HG02798 (cell line): ENCODE results near the gene MED10.

Source experiments
- ATAC-seq: cut with Tn5 transposase; IDR thresholded peaks from one replicate; pipeline ENCODE4 v1.9.1; 2021; ENCODE audit warnings: mild to moderate bottlenecking; ENCODE audit not compliant: unreplicated experiment, poor library complexity

Gene MED10

GRCh38 chr5:6399980-6400910 is 21.9 kb upstream of the MED10 start:
- no peak for ATAC-seq

GRCh38 chr5:6398570-6399230 is 20.4 kb upstream of the MED10 start:
- no peak for ATAC-seq

DNA sequence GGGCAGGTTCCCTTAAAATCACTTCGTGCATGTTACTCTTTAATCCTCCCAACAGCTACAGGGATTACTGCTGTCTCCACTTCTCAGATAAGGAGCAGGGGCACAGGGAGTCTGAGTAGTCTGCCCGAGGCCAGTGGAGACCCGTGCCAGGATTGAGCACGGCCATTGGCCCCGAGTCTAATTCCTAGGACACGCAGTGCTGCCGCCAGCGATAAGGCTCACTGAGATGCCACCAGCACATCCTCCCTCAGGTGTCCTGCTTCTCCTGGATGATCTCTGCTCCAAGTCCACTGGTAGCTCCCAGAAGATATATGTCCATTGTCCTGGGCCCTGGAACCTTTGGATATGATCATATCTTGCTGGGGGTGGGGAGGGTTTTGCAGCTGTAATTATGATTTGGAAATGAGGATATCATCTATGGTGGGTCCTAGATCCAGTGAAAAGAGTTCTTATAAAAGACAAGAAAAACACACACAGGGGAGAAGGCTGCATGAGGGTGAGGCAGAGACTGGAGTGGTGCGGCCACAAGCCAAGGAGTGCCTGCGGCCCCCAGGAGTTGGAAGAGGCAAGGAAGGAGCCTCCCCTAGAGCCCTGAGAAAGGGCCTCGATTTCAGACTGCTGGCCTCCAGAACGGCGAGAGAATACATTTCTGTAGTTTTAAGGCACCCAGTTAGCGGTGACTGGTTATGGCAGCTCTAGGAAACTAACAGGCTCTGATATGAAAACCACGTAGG is 19.4 kb upstream of the MED10 start:
- ATAC-seq: no peak

- no peak for ATAC-seq
Observed at GRCh38 chr5:6396836-6397535, 18.6 kb upstream of the MED10 start.

- no peak for ATAC-seq
Observed at GRCh38 chr5:6396043-6396442, 17.7 kb upstream of the MED10 start.

DNA sequence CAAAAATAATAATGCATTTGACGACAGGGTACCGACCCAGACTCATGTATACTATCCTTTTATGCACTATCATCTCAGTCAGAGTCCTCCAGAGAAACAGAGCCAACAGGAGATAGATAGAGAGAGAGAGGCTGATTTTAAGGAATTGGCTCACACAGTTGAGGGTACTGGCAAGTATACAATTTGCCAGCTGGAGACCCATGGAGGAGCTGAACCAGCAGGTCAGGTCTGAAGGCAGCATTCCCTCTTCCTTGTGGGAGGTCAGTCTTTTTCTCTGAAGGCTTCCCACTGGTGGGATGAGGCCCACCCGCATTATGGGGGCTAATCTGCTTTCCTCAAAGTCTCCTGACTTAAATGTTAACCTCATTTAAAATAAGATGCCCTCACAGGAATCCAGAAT is 17.3 kb upstream of the MED10 start:
- ATAC-seq: no peak

DNA sequence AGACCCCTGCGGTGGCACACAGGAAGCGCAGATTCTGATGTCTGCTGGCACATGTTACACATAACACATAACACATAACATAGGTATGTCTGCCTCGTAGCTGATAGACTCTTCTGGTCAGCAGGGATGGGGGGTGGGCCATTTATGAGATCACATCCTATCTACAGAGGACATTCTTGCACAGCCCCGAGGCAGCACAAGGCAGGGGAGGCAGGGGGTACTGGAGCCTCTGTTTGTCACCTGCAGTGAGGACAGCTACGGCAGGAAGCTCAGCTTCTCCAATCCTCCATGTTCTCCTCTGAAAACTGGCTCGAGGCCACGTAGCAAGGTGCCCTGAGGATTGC is 16.7 kb upstream of the MED10 start:
- ATAC-seq: no peak

DNA sequence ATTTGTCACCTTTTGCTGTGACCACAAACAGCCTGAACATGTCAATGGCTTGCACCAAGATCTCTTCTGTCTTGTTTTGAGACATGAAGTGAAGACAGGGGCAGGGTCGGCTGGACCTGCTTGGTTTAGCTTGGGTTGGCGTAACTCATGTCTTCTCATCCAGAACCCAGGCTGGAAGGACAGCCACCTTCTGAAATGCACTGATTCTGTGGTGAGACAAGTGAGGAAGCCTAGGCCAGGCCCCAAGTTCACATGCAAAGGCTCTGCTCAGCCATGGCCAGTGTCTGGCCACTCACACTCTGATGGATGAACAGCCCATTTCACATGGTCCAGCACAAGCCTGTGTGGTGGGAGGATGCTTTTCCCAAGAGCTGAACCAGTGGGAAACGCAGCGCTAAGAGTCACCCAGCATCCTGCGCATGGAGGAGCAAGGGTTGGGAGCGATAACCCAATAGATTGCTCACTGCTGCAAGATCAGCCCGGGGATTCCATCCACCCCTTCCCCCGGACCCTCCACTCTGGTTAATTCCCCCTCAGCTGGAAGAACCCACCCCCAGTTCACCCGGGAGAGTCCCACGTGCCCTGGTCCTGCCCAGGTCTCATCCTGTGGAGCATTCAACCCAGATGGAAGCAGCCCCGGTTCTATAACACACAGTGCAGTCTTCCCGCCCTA is 16.2 kb upstream of the MED10 start:
- ATAC-seq: no peak

- peak; percentile 74 for ATAC-seq
Observed at GRCh38 chr5:6393596-6394194, 15.3 kb upstream of the MED10 start.

- no peak for ATAC-seq
Observed at GRCh38 chr5:6392561-6392960, 14.2 kb upstream of the MED10 start.

GRCh38 chr5:6391151-6391550 is 12.8 kb upstream of the MED10 start:
- no peak for ATAC-seq

DNA sequence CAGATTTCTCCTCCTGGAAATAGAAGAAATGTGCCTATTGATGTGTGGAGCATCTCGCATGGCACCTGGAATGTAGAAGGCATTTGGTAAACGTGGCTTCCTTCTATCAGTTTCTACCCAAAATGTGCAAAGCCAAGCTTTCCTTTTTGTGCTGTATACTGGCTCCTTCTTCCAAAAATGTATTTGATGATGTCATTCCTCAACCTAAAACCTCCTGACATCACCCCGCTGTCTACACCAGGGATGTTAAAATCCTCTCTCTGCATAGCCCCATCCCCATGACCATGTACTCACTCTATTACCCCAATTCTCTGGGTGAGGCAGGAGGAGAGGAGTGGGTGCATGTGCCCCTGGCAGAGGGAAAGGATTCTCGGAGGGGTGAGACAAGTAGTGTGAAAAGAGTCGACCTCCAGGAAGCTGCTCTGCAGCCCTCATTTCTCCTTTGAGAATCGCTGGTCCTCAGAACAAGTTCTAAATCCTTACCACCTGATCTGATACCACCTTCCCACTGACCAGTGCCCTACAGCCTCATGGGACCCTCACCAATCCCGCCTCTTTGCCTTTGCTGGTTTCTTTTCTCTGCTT is 11.7 kb upstream of the MED10 start:
- ATAC-seq: no peak

- ATAC-seq: no peak
Observed at GRCh38 chr5:6389397-6389796, 11.1 kb upstream of the MED10 start.

DNA sequence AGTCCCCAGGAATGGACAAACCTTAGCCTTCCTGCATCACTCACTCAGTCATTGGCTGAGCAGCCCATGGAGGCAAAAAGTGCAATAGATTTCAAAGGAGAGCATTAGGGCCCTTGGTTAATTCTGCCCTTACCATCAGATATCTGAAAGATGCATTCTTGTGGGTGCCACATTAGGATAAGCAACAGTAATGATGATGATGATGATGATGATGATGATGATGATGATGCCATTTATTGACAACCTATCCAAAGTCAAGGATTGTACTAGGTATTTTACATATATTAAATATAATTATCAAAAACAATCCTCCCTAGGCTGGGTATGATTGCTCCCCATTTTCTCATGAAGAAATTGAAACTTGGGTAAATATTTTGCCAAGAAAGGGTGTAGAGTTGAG is 9.6 kb upstream of the MED10 start:
- no peak for ATAC-seq

DNA sequence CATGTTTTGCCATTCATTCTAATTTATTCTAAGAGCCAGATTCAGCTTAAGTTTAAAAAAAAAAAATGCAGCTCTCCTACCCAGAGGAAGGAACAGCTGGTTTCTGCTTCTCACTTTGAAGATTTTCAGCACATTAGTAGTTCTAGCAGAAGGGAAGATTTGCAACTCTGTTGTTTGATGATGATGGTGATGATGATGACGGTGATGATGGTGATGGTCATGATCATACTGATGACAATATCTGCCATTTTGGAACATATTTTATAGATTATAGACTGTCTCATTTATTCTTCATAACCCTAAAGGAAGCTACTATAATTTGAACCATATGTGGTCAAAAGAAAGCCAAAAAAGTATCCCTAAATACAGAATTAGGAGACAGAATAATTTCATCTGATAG is 7.9 kb upstream of the MED10 start:
- ATAC-seq: no peak

GRCh38 chr5:6384856-6385255 is 6.5 kb upstream of the MED10 start:
- no peak for ATAC-seq

DNA sequence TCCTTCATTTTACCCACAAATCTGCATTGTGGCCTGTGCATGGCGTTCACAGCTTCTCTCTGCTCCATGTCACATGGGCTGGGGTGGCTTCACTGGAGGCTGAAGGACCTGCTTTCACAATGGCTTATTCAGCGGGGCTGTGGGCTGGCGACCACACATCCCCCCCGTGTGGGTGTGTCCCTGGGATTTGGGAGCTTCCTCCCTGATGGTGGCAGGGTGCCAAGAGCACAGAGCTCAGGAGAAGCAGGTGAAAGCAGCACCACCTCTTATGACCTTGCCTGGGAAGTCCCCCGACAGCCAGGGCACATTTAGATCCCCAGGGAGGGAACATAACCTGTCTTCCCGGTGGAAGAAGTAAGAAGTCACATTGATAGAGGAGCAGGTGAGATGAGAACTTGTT is 5.0 kb upstream of the MED10 start:
- ATAC-seq: no peak

- no peak for ATAC-seq
Observed at GRCh38 chr5:6379246-6379645, 899 bp upstream of the MED10 start.

DNA sequence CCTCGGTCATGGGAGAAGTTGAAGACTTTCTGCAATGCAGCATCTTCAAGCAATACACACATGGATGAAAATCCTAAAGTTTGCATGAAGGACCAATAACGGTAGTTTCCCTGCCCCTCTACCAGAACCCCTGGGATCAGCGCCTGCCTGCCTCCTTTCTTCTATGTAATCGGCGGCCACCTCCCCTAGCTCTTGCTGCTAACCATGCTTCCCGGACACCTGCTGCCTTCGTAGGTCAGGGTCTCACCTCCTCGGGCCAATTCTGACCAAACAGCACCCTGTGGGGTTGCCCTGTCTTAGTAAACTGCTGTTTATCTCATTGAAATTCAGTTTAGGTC is 388 bp upstream of the MED10 start:
- ATAC-seq: peak; percentile 25

DNA sequence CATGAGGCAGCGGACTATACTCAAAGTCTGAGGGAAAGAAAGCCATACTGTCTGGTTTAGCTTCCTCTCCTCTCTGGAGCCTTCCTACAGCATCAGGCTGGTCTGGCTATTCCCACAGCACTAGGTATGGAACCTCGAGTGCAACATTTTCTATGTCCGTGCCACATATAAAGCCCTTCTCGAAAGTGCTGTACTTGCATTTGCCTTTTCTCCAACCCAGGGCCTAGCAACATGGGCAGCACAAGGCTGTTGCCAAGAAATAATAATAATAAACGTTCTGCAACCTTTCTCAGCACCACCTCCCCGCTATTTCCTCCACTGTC is 804 bp downstream of the MED10 start:
- ATAC-seq: no peak
